ENCODE data around the gene B9D1. TPM values are rescaled to one million over a fixed set of nuclear protein-coding genes. Genes with fewer than 3 reads are reported as not detected.

B9D1 gene
- total and polyA plus RNA-seq, 2 experiments from 2014 or later = 29.6 to 30.8 TPM

DNA sequence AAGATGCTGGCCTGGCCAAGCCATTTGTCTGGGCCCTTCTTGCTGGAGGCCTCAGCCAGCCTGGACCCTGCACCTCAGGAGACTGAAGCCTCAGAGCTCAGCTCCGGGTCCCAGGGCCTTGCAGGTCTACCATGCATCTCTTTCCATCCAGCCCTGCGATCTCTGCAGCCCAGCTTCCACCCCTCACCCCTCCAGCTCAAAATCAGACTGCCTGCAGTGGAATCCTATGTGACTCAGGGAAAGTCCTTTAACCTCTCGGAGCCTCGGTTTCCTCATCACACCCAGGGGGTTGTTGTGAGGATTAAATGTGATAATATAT, 2.9 kb upstream of the B9D1 start:
- Histone ChIP-seq H3K27ac (no peak overlapping the region), H3K9me3 (ENCODE audit: low read depth) (no peaks in the 10 kb centered on the region)

DNA sequence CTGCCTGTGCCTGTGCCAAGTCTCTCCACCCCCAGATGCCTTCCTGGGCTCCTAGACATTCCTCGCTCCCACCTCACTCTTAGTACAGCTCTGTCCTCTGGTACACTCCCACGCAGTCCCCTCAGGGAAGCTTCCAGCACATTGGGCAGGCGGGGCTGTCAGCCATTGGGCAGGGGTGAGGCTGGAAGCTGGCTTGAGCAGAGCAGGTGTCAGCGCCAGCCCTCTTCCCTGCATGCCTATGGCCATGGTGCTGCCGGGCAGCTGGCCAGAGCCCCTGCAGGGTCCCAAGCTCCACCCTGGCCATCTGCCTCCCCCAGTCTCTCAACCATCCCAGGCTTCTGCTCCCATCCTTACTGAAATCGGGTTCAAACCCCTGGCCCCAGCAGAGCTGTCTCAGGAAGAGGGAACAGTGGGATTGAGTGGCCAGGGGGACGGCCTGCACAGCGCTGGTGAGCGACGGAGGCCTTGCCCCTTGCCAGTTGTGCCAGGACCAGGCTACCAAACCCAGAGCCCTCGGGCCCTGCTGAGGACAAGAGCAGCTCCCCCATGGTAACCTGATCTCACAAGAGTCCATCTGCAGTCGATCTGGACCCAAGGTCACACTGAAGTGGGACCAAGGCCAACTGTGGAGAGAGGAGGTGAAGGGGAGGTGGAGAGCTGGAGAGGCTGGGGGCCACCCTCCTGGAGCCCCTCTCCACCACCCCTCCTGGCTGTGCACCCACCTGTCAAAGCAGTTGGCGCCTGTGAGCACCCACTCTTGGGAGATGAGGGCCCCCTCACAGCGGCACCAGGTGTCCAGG, 2.4 kb upstream of the B9D1 start:
- H3K36me3 ChIP-seq (replicated peaks; ENCODE audit: insufficient read depth, low read depth) = no peaks in the 10 kb centered on the region
- TF ChIP-seq EZH2 (IDR thresholded peaks at IDR 0.05; ENCODE audit: borderline replicate concordance) = no peak
- no peak for TF ChIP-seq EZH2phosphoT487 (IDR thresholded peaks at IDR 0.05; ENCODE audit: low read depth, severe bottlenecking, unreplicated experiment)
- TF ChIP-seq, protein P1, sequence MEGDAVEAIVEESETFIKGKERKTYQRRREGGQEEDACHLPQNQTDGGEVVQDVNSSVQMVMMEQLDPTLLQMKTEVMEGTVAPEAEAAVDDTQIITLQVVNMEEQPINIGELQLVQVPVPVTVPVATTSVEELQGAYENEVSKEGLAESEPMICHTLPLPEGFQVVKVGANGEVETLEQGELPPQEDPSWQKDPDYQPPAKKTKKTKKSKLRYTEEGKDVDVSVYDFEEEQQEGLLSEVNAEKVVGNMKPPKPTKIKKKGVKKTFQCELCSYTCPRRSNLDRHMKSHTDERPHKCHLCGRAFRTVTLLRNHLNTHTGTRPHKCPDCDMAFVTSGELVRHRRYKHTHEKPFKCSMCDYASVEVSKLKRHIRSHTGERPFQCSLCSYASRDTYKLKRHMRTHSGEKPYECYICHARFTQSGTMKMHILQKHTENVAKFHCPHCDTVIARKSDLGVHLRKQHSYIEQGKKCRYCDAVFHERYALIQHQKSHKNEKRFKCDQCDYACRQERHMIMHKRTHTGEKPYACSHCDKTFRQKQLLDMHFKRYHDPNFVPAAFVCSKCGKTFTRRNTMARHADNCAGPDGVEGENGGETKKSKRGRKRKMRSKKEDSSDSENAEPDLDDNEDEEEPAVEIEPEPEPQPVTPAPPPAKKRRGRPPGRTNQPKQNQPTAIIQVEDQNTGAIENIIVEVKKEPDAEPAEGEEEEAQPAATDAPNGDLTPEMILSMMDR (IDR thresholded peaks at IDR 0.05; ENCODE audit: poor library complexity) = no peak
- H4K20me1 ChIP-seq (ENCODE audit: insufficient read depth, poor library complexity, severe bottlenecking) = no peaks in the 10 kb centered on the region
- no peak for DNase-seq (ENCODE audit: low spot score)
- no peak overlapping the region for H2AFZ ChIP-seq
- no peak overlapping the region for H3K27ac ChIP-seq
- no peak overlapping the region for H3K4me2 ChIP-seq
- H3K79me2 ChIP-seq = peaks cover 7% of the 10 kb centered on the region
- H3K9me2 ChIP-seq (replicated peaks; ENCODE audit: insufficient read depth) = no peaks in the 10 kb centered on the region
- H3K9me3 ChIP-seq (ENCODE audit: low read depth) = no peaks in the 10 kb centered on the region
- H3K4me3 ChIP-seq = no peak overlapping the region
- 80% methylated on average over 14 of the region's 14 CpGs for WGBS (ENCODE audit: low lambda C conversion rate, missing lambda C conversion rate)
- H3K27me3 ChIP-seq = no peaks in the 10 kb centered on the region
- peaks cover 12% of the 10 kb centered on the region for H3K4me1 ChIP-seq (ENCODE audit: insufficient read depth)

More for the DNA sequence above, 2.9 kb upstream of the B9D1 start:
- no peaks in the 10 kb centered on the region for H3K9me2 ChIP-seq (replicated peaks; ENCODE audit: insufficient read depth)
- H2AFZ ChIP-seq = no peak overlapping the region
- no peak for DNase-seq (ENCODE audit: low spot score)
- TF ChIP-seq EZH2phosphoT487 (IDR thresholded peaks at IDR 0.05; ENCODE audit: low read depth, severe bottlenecking, unreplicated experiment) (no peak), EZH2 (IDR thresholded peaks at IDR 0.05; ENCODE audit: borderline replicate concordance) (no peak)
- TF ChIP-seq, protein P1 (IDR thresholded peaks at IDR 0.05; ENCODE audit: poor library complexity) = no peak
- H3K4me3 ChIP-seq = no peak overlapping the region
- H3K27me3 ChIP-seq = no peaks in the 10 kb centered on the region
- H4K20me1 ChIP-seq (ENCODE audit: insufficient read depth, poor library complexity, severe bottlenecking) = no peaks in the 10 kb centered on the region
- peaks cover 7% of the 10 kb centered on the region for H3K79me2 ChIP-seq
- H3K4me1 ChIP-seq (ENCODE audit: insufficient read depth) = peaks cover 12% of the 10 kb centered on the region
- 89% methylated on average over 4 of the region's 4 CpGs for WGBS (ENCODE audit: low lambda C conversion rate, missing lambda C conversion rate)
- H3K36me3 ChIP-seq (replicated peaks; ENCODE audit: insufficient read depth, low read depth) = no peaks in the 10 kb centered on the region
- H3K4me2 ChIP-seq = no peak overlapping the region

DNA sequence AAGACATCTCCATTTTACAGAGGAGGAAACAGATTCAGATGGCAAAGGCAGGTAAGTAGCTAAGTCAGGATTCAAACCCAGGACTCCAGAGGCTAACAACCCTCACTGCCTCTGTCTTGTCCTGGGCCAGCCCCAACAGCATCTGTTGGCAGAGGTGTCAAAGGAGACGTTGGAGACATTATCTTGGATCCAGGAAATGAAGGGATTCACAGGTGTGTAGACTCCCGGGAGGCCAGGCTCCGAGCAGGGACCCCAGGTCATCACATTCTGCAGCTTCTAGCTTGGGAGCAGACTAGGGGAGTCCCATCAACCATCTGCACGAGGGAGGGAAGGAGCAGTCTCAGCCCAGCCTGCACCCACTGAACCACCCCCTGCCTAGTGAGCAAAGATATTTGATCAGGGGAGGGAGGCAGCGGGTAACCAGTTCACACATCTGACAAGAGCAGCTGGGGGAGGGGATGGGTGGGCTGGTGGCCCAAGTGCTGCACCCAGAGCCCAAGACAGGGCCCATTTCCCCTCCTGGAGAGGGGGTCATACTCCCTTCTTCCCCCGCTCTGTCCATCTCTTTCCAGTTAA, 1.0 kb upstream of the B9D1 start:
- Histone ChIP-seq H3K27ac (peak overlapping the region; percentile 89), H4K20me1 (ENCODE audit: insufficient read depth, poor library complexity, severe bottlenecking) (no peaks in the 10 kb centered on the region), H2AFZ (no peak overlapping the region), H3K79me2 (peaks cover 7% of the 10 kb centered on the region), H3K36me3 (replicated peaks; ENCODE audit: insufficient read depth, low read depth) (no peaks in the 10 kb centered on the region), H3K4me1 (ENCODE audit: insufficient read depth) (peaks cover 12% of the 10 kb centered on the region), H3K9me3 (ENCODE audit: low read depth) (no peaks in the 10 kb centered on the region), H3K4me3 (no peak overlapping the region), H3K9me2 (replicated peaks; ENCODE audit: insufficient read depth) (no peaks in the 10 kb centered on the region), H3K27me3 (no peaks in the 10 kb centered on the region), H3K4me2 (peak overlapping the region; percentile 86)
- WGBS (ENCODE audit: low lambda C conversion rate, missing lambda C conversion rate) = 58% methylated on average over 6 of the region's 6 CpGs
- TF ChIP-seq, protein P1 (IDR thresholded peaks at IDR 0.05; ENCODE audit: poor library complexity) = no peak
- TF ChIP-seq EZH2phosphoT487 (IDR thresholded peaks at IDR 0.05; ENCODE audit: low read depth, severe bottlenecking, unreplicated experiment) (no peak), EZH2 (IDR thresholded peaks at IDR 0.05; ENCODE audit: borderline replicate concordance) (no peak)
- DNase-seq (ENCODE audit: low spot score) = no peak
